Fibroblast of lung (primary cell): ENCODE results near the gene GRID1. TPM values are rescaled to one million over a fixed set of nuclear protein-coding genes. Genes with fewer than 3 reads are reported as not detected.
A peak's percentile ranks its signal among the peaks of the same experiment; 100 is the strongest.

Experiments used
- DNase-seq, 2 donors: peaks; one replicate each; pipeline versions ENCODE4 v3.0.0 to v3.0.0-alpha.2; 2010; ENCODE audit warnings: low read depth in 2 of 2
- H2AFZ ChIP-seq: 2 replicates; pipeline ENCODE4 v1.5.1; 2012; ENCODE audit warnings: low read length, control low read depth, inconsistent platforms
- H3K27ac ChIP-seq: 2 replicates; pipeline ENCODE4 v1.5.1; 2011; ENCODE audit warnings: low read length, control low read depth; ENCODE audit not compliant: insufficient read depth
- H3K27me3 ChIP-seq: 2 replicates; pipeline ENCODE4 v1.5.1; 2011; ENCODE audit warnings: mild to moderate bottlenecking, low read length; ENCODE audit not compliant: control insufficient read depth, insufficient read depth
- H3K36me3 ChIP-seq: 2 replicates; pipeline ENCODE4 v1.5.1; 2011; ENCODE audit warnings: low read length; ENCODE audit not compliant: control insufficient read depth, insufficient read depth
- H3K4me1 ChIP-seq: 2 replicates; pipeline ENCODE4 v1.5.1; 2011; ENCODE audit warnings: low read length; ENCODE audit not compliant: control insufficient read depth, insufficient read depth; ENCODE audit errors: extremely low read depth
- H3K4me2 ChIP-seq: 2 replicates; pipeline ENCODE4 v1.5.1; 2011; ENCODE audit warnings: low read length, control low read depth; ENCODE audit not compliant: insufficient read depth; ENCODE audit errors: extremely low read depth
- H3K4me3 ChIP-seq, 4 experiments: fragments of 200-600 bp in 1 of 4; sonication (generic) in 1 of 4; replicated peaks in 1 of 4; 2 replicates each; pipeline ENCODE4 v1.5.1; 2011 to 2016; ENCODE audit warnings: low read length in 4 of 4, low read depth in 3 of 4, mild to moderate bottlenecking in 3 of 4, control low read depth in 2 of 4, inconsistent platforms in 1 of 4, mixed read lengths in 1 of 4; ENCODE audit not compliant: insufficient read depth in 1 of 4; ENCODE audit errors: control extremely low read depth in 1 of 4
- H3K79me2 ChIP-seq: 2 replicates; pipeline ENCODE4 v1.5.1; 2012; ENCODE audit warnings: mild to moderate bottlenecking, low read length, inconsistent platforms; ENCODE audit not compliant: control insufficient read depth, insufficient read depth
- H3K9ac ChIP-seq: 2 replicates; pipeline ENCODE4 v1.5.1; 2011; ENCODE audit warnings: mild to moderate bottlenecking, low read length, control low read depth; ENCODE audit not compliant: insufficient read depth
- H3K9me3 ChIP-seq: 2 replicates; pipeline ENCODE4 v1.5.1; 2012; ENCODE audit warnings: low read depth, low read length; ENCODE audit not compliant: control insufficient read depth, insufficient read depth
- H4K20me1 ChIP-seq: 2 replicates; pipeline ENCODE4 v1.5.1; 2011; ENCODE audit warnings: low read length; ENCODE audit not compliant: control insufficient read depth, insufficient read depth; ENCODE audit errors: extremely low read depth
- EZH2 ChIP-seq: IDR thresholded peaks from 2 replicates; pipeline ENCODE4 v1.5.1; 2012; ENCODE audit warnings: low read length, control low read depth, mild to moderate bottlenecking; ENCODE audit errors: missing control alignments
- polyA minus RNA-seq: library from RNA; depleted of rRNA, polyadenylated mRNA; stranded (reverse); fragments of >200 nt; gene quantifications from 2 replicates; pipeline ENCODE4 v1.2.3, GENCODE V29; 2011; ENCODE audit warnings: low replicate concordance
- polyA plus RNA-seq, 2 donors: library from polyadenylated mRNA; depleted of rRNA in 1 of 2; stranded (reverse) in 1 of 2; unstranded in 1 of 2; fragments of >200 nt; gene quantifications; 2 replicates each; pipeline ENCODE4 v1.2.1, GENCODE V29; 2011 to 2012; ENCODE audit warnings: missing spikeins in 1 of 2
- total RNA-seq: library from RNA; depleted of rRNA; stranded (reverse); fragments of >200 nt; gene quantifications from 2 replicates; pipeline ENCODE4 v1.2.1, GENCODE V29; 2014
- TF ChIP-seq, protein P1 (sequence below), 2 donors: IDR thresholded peaks in 1 of 2; conservative IDR thresholded peaks in 1 of 2; 1 replicate in 1 of 2; 2 replicates in 1 of 2; pipeline ENCODE4 v1.5.1; 2011 to 2012; ENCODE audit warnings: low read length in 2 of 2, control low read depth in 1 of 2, inconsistent platforms in 1 of 2, low read depth in 1 of 2, mild to moderate bottlenecking in 1 of 2

GRID1 gene
- total RNA-seq (0.33 and 0.51 TPM in 2 replicates), polyA plus RNA-seq (0.03 TPM in 2 replicates), polyA minus RNA-seq (0.41 TPM in 1 of 2 replicates, not detected in the other)
- polyA plus RNA-seq (2012) = 0.07 TPM in 1 of 2 replicates, not detected in the other

DNA sequence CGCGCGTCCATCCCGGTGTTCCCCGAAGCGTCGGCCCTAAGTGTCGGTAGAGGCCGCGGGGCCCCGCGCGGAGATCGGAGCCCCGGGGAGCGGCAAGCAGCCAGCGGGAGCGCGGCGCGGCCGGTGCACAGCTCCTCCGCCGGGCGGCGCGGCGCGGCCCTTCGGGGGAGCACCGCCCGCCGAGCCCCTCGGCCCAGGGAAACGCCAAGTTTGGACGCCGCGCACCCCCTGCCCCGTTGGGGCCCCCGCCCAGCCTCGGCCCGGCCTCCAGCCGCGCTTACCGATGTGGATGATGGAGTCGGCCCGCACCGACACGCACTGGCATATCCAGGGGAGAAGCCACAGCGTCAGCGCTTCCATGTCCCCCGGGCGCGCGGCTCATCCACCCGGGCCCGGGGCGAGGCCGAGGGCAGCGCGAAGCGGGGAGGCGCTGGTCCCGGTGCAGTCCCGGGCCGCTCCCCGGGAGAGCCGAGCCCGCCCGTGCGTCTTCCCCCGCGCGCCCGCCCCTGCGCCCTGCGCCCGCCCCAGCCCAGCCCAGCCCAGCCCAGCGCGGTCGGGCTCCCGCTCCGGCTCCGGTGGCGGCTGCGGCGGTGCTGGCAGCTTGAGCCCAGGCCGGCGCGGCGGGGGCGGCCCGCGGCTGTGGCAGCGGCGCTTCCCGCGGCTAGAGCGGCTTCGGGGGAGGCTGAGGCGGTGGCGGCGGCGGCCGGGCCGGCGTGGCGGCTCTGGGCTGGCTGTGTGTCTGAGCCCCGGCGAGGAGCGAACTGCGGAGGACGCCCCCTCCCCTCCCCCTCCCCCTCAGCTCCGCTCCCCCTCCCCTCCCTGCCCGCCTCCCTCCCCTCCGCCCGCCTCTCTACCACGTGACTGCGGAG is at the start of gene GRID1:
TSS of gene GRID1 (minus strand) at position 763 of the 869 bp plus-strand sequence.
- H3K9me3 ChIP-seq = no peaks in the 10 kb centered on the region
- H2AFZ ChIP-seq = no peak within 1 kb of the TSS
- H3K36me3 ChIP-seq = no peaks in the 10 kb centered on the region
- no peak within 1 kb of the TSS for H3K27ac ChIP-seq
- H3K9ac ChIP-seq = no peak within 1 kb of the TSS
- no peaks in the 10 kb centered on the region for H3K4me1 ChIP-seq
- no peaks in the 10 kb centered on the region for H3K79me2 ChIP-seq
- H3K27me3 ChIP-seq = peaks cover 57% of the 10 kb centered on the region
- TF ChIP-seq, protein P1, sequence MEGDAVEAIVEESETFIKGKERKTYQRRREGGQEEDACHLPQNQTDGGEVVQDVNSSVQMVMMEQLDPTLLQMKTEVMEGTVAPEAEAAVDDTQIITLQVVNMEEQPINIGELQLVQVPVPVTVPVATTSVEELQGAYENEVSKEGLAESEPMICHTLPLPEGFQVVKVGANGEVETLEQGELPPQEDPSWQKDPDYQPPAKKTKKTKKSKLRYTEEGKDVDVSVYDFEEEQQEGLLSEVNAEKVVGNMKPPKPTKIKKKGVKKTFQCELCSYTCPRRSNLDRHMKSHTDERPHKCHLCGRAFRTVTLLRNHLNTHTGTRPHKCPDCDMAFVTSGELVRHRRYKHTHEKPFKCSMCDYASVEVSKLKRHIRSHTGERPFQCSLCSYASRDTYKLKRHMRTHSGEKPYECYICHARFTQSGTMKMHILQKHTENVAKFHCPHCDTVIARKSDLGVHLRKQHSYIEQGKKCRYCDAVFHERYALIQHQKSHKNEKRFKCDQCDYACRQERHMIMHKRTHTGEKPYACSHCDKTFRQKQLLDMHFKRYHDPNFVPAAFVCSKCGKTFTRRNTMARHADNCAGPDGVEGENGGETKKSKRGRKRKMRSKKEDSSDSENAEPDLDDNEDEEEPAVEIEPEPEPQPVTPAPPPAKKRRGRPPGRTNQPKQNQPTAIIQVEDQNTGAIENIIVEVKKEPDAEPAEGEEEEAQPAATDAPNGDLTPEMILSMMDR (conservative IDR thresholded peaks at IDR 0.05 in 1 of 2, IDR thresholded peaks at IDR 0.05 in 1 of 2; ENCODE audit: low read depth in 1 of 2, low read length in 2 of 2) = no peak
- TF ChIP-seq EZH2 = no peak
- peak within 1 kb of the TSS; percentile 5 for H3K4me2 ChIP-seq
- DNase-seq = peak in 1 of 2 donors; percentile 17
- no peaks in the 10 kb centered on the region for H4K20me1 ChIP-seq
- peak within 1 kb of the TSS in 1 of 4 experiments; percentile 27 for H3K4me3 ChIP-seq

DNA sequence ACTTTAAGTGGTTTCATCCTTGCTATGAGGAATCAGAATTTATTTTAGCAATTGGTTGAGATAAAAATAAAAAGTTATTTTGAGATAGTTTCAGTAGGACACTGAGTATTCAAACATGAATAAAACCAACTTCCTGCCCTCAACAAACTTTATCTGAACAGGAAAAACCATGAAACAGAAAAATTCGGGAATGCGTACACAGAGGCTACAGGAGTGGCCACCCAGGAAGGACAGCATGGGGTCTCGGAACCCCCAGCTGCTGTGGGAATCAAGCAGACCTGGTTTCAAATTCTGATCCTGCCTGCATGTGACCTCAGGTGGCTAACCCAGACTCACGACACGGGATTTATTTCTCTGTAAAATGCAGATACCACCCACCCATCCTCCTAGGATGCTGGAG is 49.0 kb upstream of the GRID1 start:
- Histone ChIP-seq H3K4me3 (no peak overlapping the region), H3K9me3 (no peaks in the 10 kb centered on the region), H3K79me2 (no peaks in the 10 kb centered on the region), H2AFZ (no peak overlapping the region), H3K27ac (no peak overlapping the region), H4K20me1 (no peaks in the 10 kb centered on the region), H3K36me3 (no peaks in the 10 kb centered on the region), H3K9ac (no peak overlapping the region), H3K4me2 (no peak overlapping the region), H3K27me3 (no peaks in the 10 kb centered on the region), H3K4me1 (peaks cover 2% of the 10 kb centered on the region)
- no peak for DNase-seq
- no peak for TF ChIP-seq EZH2
- TF ChIP-seq, protein P1 (conservative IDR thresholded peaks at IDR 0.05 in 1 of 2, IDR thresholded peaks at IDR 0.05 in 1 of 2; ENCODE audit: low read depth in 1 of 2, low read length in 2 of 2) = no peak

DNA sequence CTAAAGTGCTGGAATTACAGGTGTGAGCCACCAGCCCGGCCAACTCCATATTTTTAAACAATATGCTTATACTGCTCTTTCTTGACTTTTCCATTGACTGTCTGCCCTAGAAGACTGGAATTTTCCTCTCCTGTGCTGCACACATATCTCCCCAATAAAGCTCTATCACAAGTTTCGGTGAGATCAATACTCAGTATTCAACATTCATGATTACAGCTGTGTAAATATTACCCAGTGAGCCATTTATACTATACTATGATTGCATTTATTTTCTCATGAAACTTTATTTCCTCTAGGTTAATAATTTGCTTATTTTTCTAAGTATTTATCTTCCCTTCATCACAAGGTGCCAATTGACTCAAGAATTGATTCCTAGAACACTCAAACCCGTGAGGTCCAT is 48.5 kb upstream of the GRID1 start:
- Histone ChIP-seq H2AFZ (no peak overlapping the region), H3K4me1 (peaks cover 2% of the 10 kb centered on the region), H3K27ac (no peak overlapping the region), H3K9ac (no peak overlapping the region), H4K20me1 (no peaks in the 10 kb centered on the region), H3K79me2 (no peaks in the 10 kb centered on the region), H3K4me3 (no peak overlapping the region), H3K9me3 (no peaks in the 10 kb centered on the region), H3K4me2 (no peak overlapping the region), H3K27me3 (no peaks in the 10 kb centered on the region), H3K36me3 (no peaks in the 10 kb centered on the region)
- no peak for DNase-seq
- TF ChIP-seq EZH2 = no peak
- TF ChIP-seq, protein P1 (conservative IDR thresholded peaks at IDR 0.05 in 1 of 2, IDR thresholded peaks at IDR 0.05 in 1 of 2; ENCODE audit: low read depth in 1 of 2, low read length in 2 of 2) = no peak
